Astrocyte of the cerebellum (primary cell): ENCODE data around the gene HTR5A.

Experiments
- DNase-seq: peaks from one replicate; pipeline ENCODE4 v3.0.0-alpha.2; 2011; ENCODE audit warnings: low read depth
- H3K4me3 ChIP-seq: 2 replicates; pipeline ENCODE4 v1.5.1; 2011; ENCODE audit warnings: mild to moderate bottlenecking, low read depth, low read length, moderate library complexity
- CTCF ChIP-seq: IDR thresholded peaks from 2 replicates; pipeline ENCODE4 v1.5.1; 2012; ENCODE audit warnings: low read length, low read depth, moderate library complexity, mild to moderate bottlenecking; ENCODE audit errors: missing control alignments
- in situ Hi-C: cut with HindIII; loops from 2 replicates; pipeline ENCODE4 v1.10.0; 2017; ENCODE audit warnings: low sequenced_read_pairs

HTR5A gene

GRCh38 chr7:155129186-155129585, 59.1 kb downstream of the HTR5A start:
- no peak overlapping the region for H3K4me3 ChIP-seq
- no peak for DNase-seq
- in situ Hi-C loops: no loop called here
- TF ChIP-seq CTCF: no peak

- no peak overlapping the region for H3K4me3 ChIP-seq
- DNase-seq: no peak
- no peak for TF ChIP-seq CTCF
- in situ Hi-C loops: no loop called here
Measured at GRCh38 chr7:155129789-155130188, 59.7 kb downstream of the HTR5A start.

- no peak overlapping the region for H3K4me3 ChIP-seq
- no peak for DNase-seq
- in situ Hi-C loops: no loop called here
- TF ChIP-seq CTCF: no peak
Measured at GRCh38 chr7:155130493-155130892, 60.4 kb downstream of the HTR5A start.

- no peak overlapping the region for H3K4me3 ChIP-seq
- in situ Hi-C loops: no loop called here
- DNase-seq: no peak
- no peak for TF ChIP-seq CTCF
Measured at GRCh38 chr7:155131090-155131489, 61.0 kb downstream of the HTR5A start.

- in situ Hi-C loops: no loop called here
- no peak for DNase-seq
- no peak overlapping the region for H3K4me3 ChIP-seq
- TF ChIP-seq CTCF: no peak
Measured at GRCh38 chr7:155132431-155132830, 62.3 kb downstream of the HTR5A start.

- H3K4me3 ChIP-seq: no peak overlapping the region
- TF ChIP-seq CTCF: no peak
- in situ Hi-C loops: no loop called here
- DNase-seq: no peak
Measured at GRCh38 chr7:155136619-155137243, 66.6 kb downstream of the HTR5A start.
